MM.1S (cell line): ENCODE measurements around the gene ACOX2.

Source experiments
- DNase-seq: peaks from one replicate; pipeline ENCODE4 v3.0.0-alpha.2; 2015
- H2AFZ ChIP-seq: fragments of 300-600 bp; sonication (generic); 2 replicates; pipeline ENCODE4 v1.6.0; 2016; ENCODE audit warnings: antibody characterized with exemption, low read length
- H3F3A ChIP-seq: fragments of 300-600 bp; sonication (generic); 2 replicates; pipeline ENCODE4 v1.6.1; 2016; ENCODE audit warnings: mild to moderate bottlenecking, antibody characterized with exemption, low read length, moderate library complexity, mixed read lengths; ENCODE audit not compliant: insufficient read depth
- H3K27ac ChIP-seq: fragments of 300-600 bp; sonication (generic); 2 replicates; pipeline ENCODE4 v1.5.1; 2016; ENCODE audit warnings: mild to moderate bottlenecking, low read length
- H3K27me3 ChIP-seq: fragments of 300-600 bp; sonication (generic); replicated peaks from 2 replicates; pipeline ENCODE4 v1.6.0; 2016; ENCODE audit warnings: low read length; ENCODE audit not compliant: insufficient read depth
- H3K36me3 ChIP-seq: fragments of 300-600 bp; sonication (generic); replicated peaks from 2 replicates; pipeline ENCODE4 v1.6.1; 2016; ENCODE audit warnings: mild to moderate bottlenecking, low read length, mixed read lengths; ENCODE audit not compliant: insufficient read depth
- H3K4me1 ChIP-seq: fragments of 300-600 bp; sonication (generic); 2 replicates; pipeline ENCODE4 v1.6.1; 2016; ENCODE audit warnings: low read length, mixed read lengths
- H3K4me2 ChIP-seq: fragments of 300-600 bp; sonication (generic); 2 replicates; pipeline ENCODE4 v1.6.0; 2016; ENCODE audit warnings: low read depth, low read length
- H3K4me3 ChIP-seq: fragments of 300-600 bp; sonication (generic); 2 replicates; pipeline ENCODE4 v1.5.1; 2016; ENCODE audit warnings: low read length, mixed read lengths
- H3K79me2 ChIP-seq: fragments of 300-600 bp; sonication (generic); 2 replicates; pipeline ENCODE4 v1.6.1; 2016; ENCODE audit warnings: mixed run types, low read length, mixed read lengths
- H3K9ac ChIP-seq: fragments of 300-600 bp; sonication (generic); 2 replicates; pipeline ENCODE4 v1.6.1; 2016; ENCODE audit warnings: low read length, mixed read lengths
- H3K9me2 ChIP-seq: fragments of 300-600 bp; sonication (generic); replicated peaks from 2 replicates; pipeline ENCODE4 v1.6.1; 2016; ENCODE audit warnings: mild to moderate bottlenecking, low read length, mixed read lengths; ENCODE audit not compliant: insufficient read depth
- H3K9me3 ChIP-seq: fragments of 300-600 bp; sonication (generic); replicated peaks from 2 replicates; pipeline ENCODE4 v1.6.1; 2016; ENCODE audit warnings: mild to moderate bottlenecking, low read length, mixed read lengths; ENCODE audit not compliant: insufficient read depth
- H4K20me1 ChIP-seq: fragments of 300-600 bp; sonication (generic); 2 replicates; pipeline ENCODE4 v1.6.1; 2016; ENCODE audit warnings: mild to moderate bottlenecking, low read length, moderate library complexity, mixed read lengths; ENCODE audit not compliant: insufficient read depth
- CTCF ChIP-seq: fragments of 300-600 bp; sonication (generic); IDR thresholded peaks from 2 replicates; pipeline ENCODE4 v1.5.1; 2016; ENCODE audit warnings: antibody characterized with exemption, low read length, mixed read lengths
- EZH2 ChIP-seq: fragments of 300-600 bp; sonication (generic); optimal IDR thresholded peaks from 2 replicates; pipeline ENCODE3; 2017; ENCODE audit warnings: low read depth, mild to moderate bottlenecking, antibody characterized with exemption, low read length, mixed read lengths
- EZH2phosphoT487 ChIP-seq: fragments of 300-600 bp; sonication (generic); IDR thresholded peaks from 2 replicates; pipeline ENCODE4 v1.6.1; 2018; ENCODE audit warnings: antibody characterized with exemption, low read length

ACOX2 gene

GRCh38 chr3:58463181-58463941 lies 73.6 kb downstream of the ACOX2 start:
- Histone ChIP-seq H3F3A (no peaks in the 10 kb centered on the region), H3K9me3 (no peaks in the 10 kb centered on the region), H3K27me3 (no peaks in the 10 kb centered on the region), H3K9me2 (no peaks in the 10 kb centered on the region), H2AFZ (no peak overlapping the region), H3K4me3 (no peak overlapping the region), H3K79me2 (no peaks in the 10 kb centered on the region), H3K27ac (no peak overlapping the region), H4K20me1 (no peaks in the 10 kb centered on the region), H3K4me2 (peak overlapping the region; percentile 45; the same call in 1 of the 2 replicates), H3K9ac (no peak overlapping the region), H3K4me1 (no peaks in the 10 kb centered on the region), H3K36me3 (no peaks in the 10 kb centered on the region)
- peak; percentile 75 for DNase-seq
- no peak for TF ChIP-seq EZH2
- peak; percentile 93 for TF ChIP-seq CTCF

GRCh38 chr3:58462829-58463180 lies 74.2 kb downstream of the ACOX2 start:
- no peak overlapping the region for H3K4me2 ChIP-seq

GRCh38 chr3:58459160-58459559 lies 77.8 kb downstream of the ACOX2 start:
- no peak overlapping the region for H2AFZ ChIP-seq
- H3K79me2 ChIP-seq, result no peaks in the 10 kb centered on the region
- H3K9ac ChIP-seq, result no peak overlapping the region
- H4K20me1 ChIP-seq, result no peaks in the 10 kb centered on the region
- TF ChIP-seq CTCF, result no peak
- no peak for TF ChIP-seq EZH2phosphoT487
- TF ChIP-seq EZH2, result no peak
- no peaks in the 10 kb centered on the region for H3K9me2 ChIP-seq
- H3K4me1 ChIP-seq, result no peaks in the 10 kb centered on the region
- H3K4me3 ChIP-seq, result no peak overlapping the region
- no peak overlapping the region for H3K4me2 ChIP-seq
- no peaks in the 10 kb centered on the region for H3K36me3 ChIP-seq
- no peaks in the 10 kb centered on the region for H3K27me3 ChIP-seq
- no peak for DNase-seq
- no peaks in the 10 kb centered on the region for H3K9me3 ChIP-seq
- H3F3A ChIP-seq, result no peaks in the 10 kb centered on the region
- H3K27ac ChIP-seq, result no peak overlapping the region

More at GRCh38 chr3:58462829-58463180, 74.2 kb downstream of the ACOX2 start:
- Histone ChIP-seq H2AFZ (no peak overlapping the region), H3K36me3 (no peaks in the 10 kb centered on the region), H4K20me1 (no peaks in the 10 kb centered on the region), H3F3A (no peaks in the 10 kb centered on the region), H3K4me1 (no peaks in the 10 kb centered on the region), H3K9me3 (no peaks in the 10 kb centered on the region), H3K27me3 (no peaks in the 10 kb centered on the region), H3K9ac (no peak overlapping the region), H3K79me2 (no peaks in the 10 kb centered on the region), H3K4me3 (no peak overlapping the region), H3K27ac (no peak overlapping the region), H3K9me2 (no peaks in the 10 kb centered on the region)
- no peak for TF ChIP-seq EZH2
- TF ChIP-seq CTCF, result no peak
- TF ChIP-seq EZH2phosphoT487, result no peak
- no peak for DNase-seq
